Ascending aorta (tissue), 2 donors: ENCODE measurements around the gene SOX2. TPM values are rescaled to one million over a fixed set of nuclear protein-coding genes. Genes with fewer than 3 reads are reported as not detected.

Experiments
- DNase-seq, 2 donors: peaks; one replicate each; pipeline ENCODE4 v3.0.0-alpha.2; 2019; ENCODE audit warnings: low spot score in 2 of 2
- H3K27ac ChIP-seq, 2 donors: fragments of 200-600 bp; sonication (generic); one replicate each; pipeline ENCODE4 v1.5.1; 2016 to 2017; ENCODE audit warnings: mild to moderate bottlenecking in 1 of 2
- H3K27me3 ChIP-seq: fragments of 200-600 bp; sonication (generic); one replicate; pipeline ENCODE4 v1.5.1; 2017
- H3K36me3 ChIP-seq, 2 donors: fragments of 200-600 bp; sonication (generic); one replicate each; pipeline ENCODE4 v1.5.1; 2016
- H3K4me1 ChIP-seq, 2 donors: fragments of 200-600 bp; sonication (generic); one replicate each; pipeline ENCODE4 v1.5.1; 2016 to 2017; ENCODE audit warnings: mild to moderate bottlenecking in 1 of 2
- H3K4me3 ChIP-seq, 2 donors: fragments of 200-600 bp; sonication (generic); one replicate each; pipeline ENCODE4 v1.5.1; 2016 to 2017; ENCODE audit warnings: mild to moderate bottlenecking in 1 of 2
- H3K9me3 ChIP-seq, 2 donors: fragments of 200-600 bp; sonication (generic); one replicate each; pipeline ENCODE4 v1.5.1; 2016
- CTCF ChIP-seq, 3 experiments: fragments of 200-600 bp in 2 of 3; fragments of 450-650 bp in 1 of 3; sonication (generic) in 2 of 3; IDR thresholded peaks; one replicate each; pipeline ENCODE4 v1.5.1; 2016 to 2019; ENCODE audit warnings: antibody characterized with exemption in 3 of 3, mild to moderate bottlenecking in 1 of 3, moderate library complexity in 1 of 3
- intact Hi-C: fragments of 100-400 bp; cut with DNase I; formaldehyde crosslinking; loops from one replicate; pipeline ENCODE4 v1.15.1; 2023
- total RNA-seq: library from RNA; depleted of rRNA; stranded (reverse); fragments of >200 nt; gene quantifications from one replicate; pipeline ENCODE4 v1.1.0, GENCODE V29; 2016

The SOX2 gene
- total RNA-seq, 1 donor from 2014 or later = 2.0 TPM

GRCh38 chr3:181690769-181691168 is 21.0 kb upstream of the SOX2 start:
- Histone ChIP-seq H3K27ac (no peak overlapping the region), H3K9me3 (no peaks in the 10 kb centered on the region), H3K27me3 (peaks cover 9% of the 10 kb centered on the region), H3K4me1 (peaks cover 6 to 7% of the 10 kb centered on the region in 2 donors), H3K36me3 (no peaks in the 10 kb centered on the region), H3K4me3 (no peak overlapping the region)
- DNase-seq = no peak
- intact Hi-C loops = no loop called here
- no peak for TF ChIP-seq CTCF (IDR thresholded peaks at IDR 0.05)

- H3K27ac ChIP-seq = no peak overlapping the region
Observed at GRCh38 chr3:181691901-181692300, 19.8 kb upstream of the SOX2 start.

GRCh38 chr3:181692311-181693145 is 19.2 kb upstream of the SOX2 start:
- DNase-seq = no peak
- H3K4me3 ChIP-seq = no peak overlapping the region
- H3K27me3 ChIP-seq = peaks cover 23% of the 10 kb centered on the region
- no peaks in the 10 kb centered on the region for H3K9me3 ChIP-seq
- TF ChIP-seq CTCF (IDR thresholded peaks at IDR 0.05) = no peak
- peaks cover 10 to 14% of the 10 kb centered on the region in 2 donors for H3K4me1 ChIP-seq
- H3K36me3 ChIP-seq = no peaks in the 10 kb centered on the region
- H3K27ac ChIP-seq = no peak overlapping the region
- intact Hi-C loops = no loop called here

More at GRCh38 chr3:181691901-181692300, 19.8 kb upstream of the SOX2 start:
- Histone ChIP-seq H3K36me3 (no peaks in the 10 kb centered on the region), H3K4me3 (no peak overlapping the region), H3K4me1 (peaks cover 10 to 14% of the 10 kb centered on the region in 2 donors), H3K9me3 (no peaks in the 10 kb centered on the region), H3K27me3 (peaks cover 20% of the 10 kb centered on the region)
- intact Hi-C loops = no loop called here
- DNase-seq = no peak
- no peak for TF ChIP-seq CTCF (IDR thresholded peaks at IDR 0.05)

GRCh38 chr3:181693280-181693679 is 18.4 kb upstream of the SOX2 start:
- no peak for DNase-seq
- H3K4me1 ChIP-seq = peaks cover 10 to 14% of the 10 kb centered on the region in 2 donors
- intact Hi-C loops = no loop called here
- TF ChIP-seq CTCF (IDR thresholded peaks at IDR 0.05) = no peak
- H3K4me3 ChIP-seq = no peak overlapping the region
- no peaks in the 10 kb centered on the region for H3K36me3 ChIP-seq
- H3K27ac ChIP-seq = no peak overlapping the region
- H3K27me3 ChIP-seq = peaks cover 23% of the 10 kb centered on the region
- H3K9me3 ChIP-seq = no peaks in the 10 kb centered on the region

GRCh38 chr3:181694805-181695660 is 16.7 kb upstream of the SOX2 start:
- DNase-seq = peak in 1 of 2 donors; percentile 70
- Histone ChIP-seq H3K27me3 (peaks cover 28% of the 10 kb centered on the region), H3K4me1 (peaks cover 10 to 14% of the 10 kb centered on the region in 2 donors), H3K27ac (no peak overlapping the region), H3K9me3 (no peaks in the 10 kb centered on the region), H3K36me3 (no peaks in the 10 kb centered on the region), H3K4me3 (peak overlapping the region; percentile 52 to 60)
- peak in 1 of 3 experiments; percentile 10 for TF ChIP-seq CTCF (IDR thresholded peaks at IDR 0.05)
- intact Hi-C loops = no loop called here
